ENCODE measurements around the gene HAUS5.

- TF ChIP-seq CTCF (IDR thresholded peaks at IDR 0.05) (no peak), POLR2A (IDR thresholded peaks at IDR 0.05) (no peak)
These were observed 25.2 kb upstream of the HAUS5 start for GRCh38 chr19:35587321-35587720.
